GM21825 (cell line): ENCODE results near the gene CROCC2.
"Not testable (repeated sequence)": the region's sequence is repeated elsewhere in the genome, so short reads cannot be mapped to it uniquely, and the experiment has no call there.

Source experiments
- ATAC-seq: cut with Tn5 transposase; IDR thresholded peaks from one replicate; pipeline ENCODE4 v1.9.1; 2021; ENCODE audit warnings: mild to moderate bottlenecking, moderate library complexity; ENCODE audit not compliant: unreplicated experiment

The CROCC2 gene

GRCh38 chr2:240964704-240965295 lies 58.7 kb downstream of the CROCC2 start:
- ATAC-seq, result no peak

- no peak for ATAC-seq
Measured at GRCh38 chr2:240965296-240965904, 59.3 kb downstream of the CROCC2 start.

- ATAC-seq, result no peak
Measured at GRCh38 chr2:240965905-240966456, 59.8 kb downstream of the CROCC2 start.

- no peak for ATAC-seq
Measured at GRCh38 chr2:240966457-240966905, 60.3 kb downstream of the CROCC2 start.

- no peak for ATAC-seq
Measured at GRCh38 chr2:240966906-240967680, 61.0 kb downstream of the CROCC2 start.

GRCh38 chr2:240967681-240968621 lies 61.8 kb downstream of the CROCC2 start:
- no peak for ATAC-seq

- ATAC-seq, result no peak
Measured at GRCh38 chr2:240968731-240969624, 62.8 kb downstream of the CROCC2 start.

GRCh38 chr2:240970104-240970503 lies 64.0 kb downstream of the CROCC2 start:
- ATAC-seq, result no peak

- ATAC-seq, result no peak
Measured at GRCh38 chr2:240970816-240971215, 64.7 kb downstream of the CROCC2 start.

GRCh38 chr2:240972201-240972600 lies 66.1 kb downstream of the CROCC2 start:
- ATAC-seq, result no peak

GRCh38 chr2:240972636-240973521 lies 66.7 kb downstream of the CROCC2 start:
- no peak for ATAC-seq

- ATAC-seq, result no peak
Measured at GRCh38 chr2:240974771-240975572, 68.8 kb downstream of the CROCC2 start.

- ATAC-seq, result not testable (repeated sequence)
Measured at GRCh38 chr2:240975903-240976302, 69.8 kb downstream of the CROCC2 start.

- no peak for ATAC-seq
Measured at GRCh38 chr2:240981280-240981679, 75.1 kb downstream of the CROCC2 start.

- ATAC-seq, result no peak
Measured at GRCh38 chr2:240981871-240982800, 76.0 kb downstream of the CROCC2 start.

- no peak for ATAC-seq
Measured at GRCh38 chr2:240982821-240983281, 76.7 kb downstream of the CROCC2 start.
